Uterus (tissue), 2 donors: Measurements from ENCODE around the gene CTSD.

Experiments
- POLR2A ChIP-seq, 2 donors: fragments of 450-650 bp; IDR thresholded peaks; one replicate each; pipeline ENCODE4 v1.6.1; 2016; ENCODE audit warnings: antibody characterized with exemption in 2 of 2, mild to moderate bottlenecking in 1 of 2, moderate library complexity in 1 of 2
- TF ChIP-seq, protein P1 (sequence below), 4 experiments: fragments of 200-600 bp in 2 of 4; fragments of 450-650 bp in 2 of 4; sonication (generic) in 2 of 4; IDR thresholded peaks; one replicate each; pipeline ENCODE4 v1.5.1; 2016 to 2019; ENCODE audit warnings: antibody characterized with exemption in 4 of 4, mild to moderate bottlenecking in 2 of 4, moderate library complexity in 1 of 4

DNA sequence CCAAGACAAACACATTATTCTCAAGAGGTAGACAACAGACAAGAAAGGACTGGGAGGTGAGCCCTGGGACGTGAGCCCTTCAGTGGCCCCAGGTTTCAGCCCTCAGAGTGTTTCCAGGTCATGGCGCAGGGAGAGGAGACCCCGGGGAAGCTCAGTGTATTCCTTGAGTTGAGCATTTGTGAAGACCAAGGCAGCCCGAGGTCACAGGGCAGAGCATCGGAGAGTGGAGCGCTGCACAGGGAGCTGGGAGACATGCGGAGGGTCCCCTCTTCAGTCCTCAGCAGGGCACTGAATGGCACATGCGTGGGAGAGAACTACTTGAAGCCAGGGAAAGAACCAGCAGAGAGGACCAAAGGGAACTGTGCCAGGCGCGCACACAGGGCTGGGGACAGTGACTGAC is 55.0 kb downstream of the CTSD start:
- TF ChIP-seq, protein P1, sequence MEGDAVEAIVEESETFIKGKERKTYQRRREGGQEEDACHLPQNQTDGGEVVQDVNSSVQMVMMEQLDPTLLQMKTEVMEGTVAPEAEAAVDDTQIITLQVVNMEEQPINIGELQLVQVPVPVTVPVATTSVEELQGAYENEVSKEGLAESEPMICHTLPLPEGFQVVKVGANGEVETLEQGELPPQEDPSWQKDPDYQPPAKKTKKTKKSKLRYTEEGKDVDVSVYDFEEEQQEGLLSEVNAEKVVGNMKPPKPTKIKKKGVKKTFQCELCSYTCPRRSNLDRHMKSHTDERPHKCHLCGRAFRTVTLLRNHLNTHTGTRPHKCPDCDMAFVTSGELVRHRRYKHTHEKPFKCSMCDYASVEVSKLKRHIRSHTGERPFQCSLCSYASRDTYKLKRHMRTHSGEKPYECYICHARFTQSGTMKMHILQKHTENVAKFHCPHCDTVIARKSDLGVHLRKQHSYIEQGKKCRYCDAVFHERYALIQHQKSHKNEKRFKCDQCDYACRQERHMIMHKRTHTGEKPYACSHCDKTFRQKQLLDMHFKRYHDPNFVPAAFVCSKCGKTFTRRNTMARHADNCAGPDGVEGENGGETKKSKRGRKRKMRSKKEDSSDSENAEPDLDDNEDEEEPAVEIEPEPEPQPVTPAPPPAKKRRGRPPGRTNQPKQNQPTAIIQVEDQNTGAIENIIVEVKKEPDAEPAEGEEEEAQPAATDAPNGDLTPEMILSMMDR (IDR thresholded peaks at IDR 0.05), result no peak
- no peak for TF ChIP-seq POLR2A (IDR thresholded peaks at IDR 0.05)
